BE2C (cell line): ENCODE measurements around the gene ZDHHC14.
"Not testable (repeated sequence)": the region's sequence is repeated elsewhere in the genome, so short reads cannot be mapped to it uniquely, and the experiment has no call there.

Experiments used
- DNase-seq: peaks from one replicate; pipeline ENCODE4 v3.0.0-alpha.2; 2020
- H3K27me3 ChIP-seq: fragments of 250-450 bp; sonication (Bioruptor Pico); 2 replicates; pipeline ENCODE4 v1.5.1; 2020; ENCODE audit warnings: mild to moderate bottlenecking
- H3K36me3 ChIP-seq: fragments of 250-450 bp; sonication (Bioruptor Pico); 2 replicates; pipeline ENCODE4 v1.5.1; 2020; ENCODE audit warnings: mild to moderate bottlenecking
- H3K4me1 ChIP-seq: fragments of 250-450 bp; sonication (Bioruptor Pico); 2 replicates; pipeline ENCODE4 v1.5.1; 2020
- H3K4me3 ChIP-seq: 2 replicates; pipeline ENCODE4 v1.5.1; 2011; ENCODE audit warnings: low read depth, low read length
- H3K9me3 ChIP-seq: fragments of 250-450 bp; sonication (Bioruptor Pico); 2 replicates; pipeline ENCODE4 v1.5.1; 2020
- TF ChIP-seq, protein P1 (sequence below): IDR thresholded peaks from 2 replicates; pipeline ENCODE4 v1.5.1; 2012; ENCODE audit warnings: mild to moderate bottlenecking, low read depth, low read length

Gene ZDHHC14

GRCh38 chr6:157690441-157691210 lies 309.6 kb downstream of the ZDHHC14 start:
- H3K27me3 ChIP-seq = no peaks in the 10 kb centered on the region
- H3K9me3 ChIP-seq = no peaks in the 10 kb centered on the region
- no peaks in the 10 kb centered on the region for H3K4me1 ChIP-seq
- H3K4me3 ChIP-seq = no peak overlapping the region
- TF ChIP-seq, protein P1, sequence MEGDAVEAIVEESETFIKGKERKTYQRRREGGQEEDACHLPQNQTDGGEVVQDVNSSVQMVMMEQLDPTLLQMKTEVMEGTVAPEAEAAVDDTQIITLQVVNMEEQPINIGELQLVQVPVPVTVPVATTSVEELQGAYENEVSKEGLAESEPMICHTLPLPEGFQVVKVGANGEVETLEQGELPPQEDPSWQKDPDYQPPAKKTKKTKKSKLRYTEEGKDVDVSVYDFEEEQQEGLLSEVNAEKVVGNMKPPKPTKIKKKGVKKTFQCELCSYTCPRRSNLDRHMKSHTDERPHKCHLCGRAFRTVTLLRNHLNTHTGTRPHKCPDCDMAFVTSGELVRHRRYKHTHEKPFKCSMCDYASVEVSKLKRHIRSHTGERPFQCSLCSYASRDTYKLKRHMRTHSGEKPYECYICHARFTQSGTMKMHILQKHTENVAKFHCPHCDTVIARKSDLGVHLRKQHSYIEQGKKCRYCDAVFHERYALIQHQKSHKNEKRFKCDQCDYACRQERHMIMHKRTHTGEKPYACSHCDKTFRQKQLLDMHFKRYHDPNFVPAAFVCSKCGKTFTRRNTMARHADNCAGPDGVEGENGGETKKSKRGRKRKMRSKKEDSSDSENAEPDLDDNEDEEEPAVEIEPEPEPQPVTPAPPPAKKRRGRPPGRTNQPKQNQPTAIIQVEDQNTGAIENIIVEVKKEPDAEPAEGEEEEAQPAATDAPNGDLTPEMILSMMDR = no peak
- no peak for DNase-seq
- H3K36me3 ChIP-seq = no peaks in the 10 kb centered on the region

DNA sequence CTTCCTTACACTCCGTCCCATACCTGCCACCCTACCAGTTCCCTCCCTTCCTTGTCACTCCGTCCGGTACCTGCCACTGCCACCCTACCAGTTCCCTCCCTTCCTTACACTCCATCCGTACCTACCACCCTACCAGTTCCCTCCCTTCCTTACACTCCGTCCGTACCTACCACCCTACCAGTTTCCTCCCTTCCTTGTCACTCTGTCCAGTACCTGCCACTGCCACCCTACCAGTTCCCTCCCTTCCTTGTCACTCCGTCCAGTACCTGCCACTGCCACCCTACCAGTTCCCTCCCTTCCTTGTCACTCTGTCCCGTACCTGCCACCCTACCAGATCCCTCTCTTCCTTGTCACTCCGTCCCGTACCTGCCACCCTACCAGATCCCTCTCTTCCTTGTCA lies 310.6 kb downstream of the ZDHHC14 start:
- DNase-seq, H3K36me3 ChIP-seq, H3K9me3 ChIP-seq, H3K4me3 ChIP-seq, H3K4me1 ChIP-seq, H3K27me3 ChIP-seq: not testable (repeated sequence)

- no peaks in the 10 kb centered on the region for H3K27me3 ChIP-seq
- H3K36me3 ChIP-seq = no peaks in the 10 kb centered on the region
- no peaks in the 10 kb centered on the region for H3K4me1 ChIP-seq
- TF ChIP-seq, protein P1 = no peak
- H3K9me3 ChIP-seq = no peaks in the 10 kb centered on the region
- no peak overlapping the region for H3K4me3 ChIP-seq
- DNase-seq = no peak
Observed at GRCh38 chr6:157693867-157694266, 312.9 kb downstream of the ZDHHC14 start.

- Histone ChIP-seq H3K4me3 (no peak overlapping the region), H3K27me3 (no peaks in the 10 kb centered on the region), H3K9me3 (no peaks in the 10 kb centered on the region), H3K36me3 (no peaks in the 10 kb centered on the region), H3K4me1 (no peaks in the 10 kb centered on the region)
- DNase-seq = no peak
- TF ChIP-seq, protein P1 = no peak
Observed at GRCh38 chr6:157695301-157696040, 314.5 kb downstream of the ZDHHC14 start.

- Histone ChIP-seq H3K4me1 (no peaks in the 10 kb centered on the region), H3K9me3 (no peaks in the 10 kb centered on the region), H3K27me3 (no peaks in the 10 kb centered on the region), H3K4me3 (no peak overlapping the region), H3K36me3 (no peaks in the 10 kb centered on the region)
- TF ChIP-seq, protein P1 = no peak
- no peak for DNase-seq
Observed at GRCh38 chr6:157699777-157700636, 319.0 kb downstream of the ZDHHC14 start.

GRCh38 chr6:157706351-157706750 lies 325.4 kb downstream of the ZDHHC14 start:
- H3K4me3 ChIP-seq, H3K9me3 ChIP-seq, H3K27me3 ChIP-seq, H3K4me1 ChIP-seq, H3K36me3 ChIP-seq, DNase-seq: not testable (repeated sequence)
